VCaP (cell line): ENCODE results near the gene FIBP.

Source experiments
- H3K27ac ChIP-seq: fragments of 450-650 bp; 2 replicates; pipeline ENCODE4 v1.5.1; 2017
- TF ChIP-seq, protein P1 (sequence below): fragments of 450-650 bp; conservative IDR thresholded peaks from 2 replicates; pipeline ENCODE4 v1.5.1; 2017; ENCODE audit warnings: mild to moderate bottlenecking, moderate library complexity

FIBP gene

DNA sequence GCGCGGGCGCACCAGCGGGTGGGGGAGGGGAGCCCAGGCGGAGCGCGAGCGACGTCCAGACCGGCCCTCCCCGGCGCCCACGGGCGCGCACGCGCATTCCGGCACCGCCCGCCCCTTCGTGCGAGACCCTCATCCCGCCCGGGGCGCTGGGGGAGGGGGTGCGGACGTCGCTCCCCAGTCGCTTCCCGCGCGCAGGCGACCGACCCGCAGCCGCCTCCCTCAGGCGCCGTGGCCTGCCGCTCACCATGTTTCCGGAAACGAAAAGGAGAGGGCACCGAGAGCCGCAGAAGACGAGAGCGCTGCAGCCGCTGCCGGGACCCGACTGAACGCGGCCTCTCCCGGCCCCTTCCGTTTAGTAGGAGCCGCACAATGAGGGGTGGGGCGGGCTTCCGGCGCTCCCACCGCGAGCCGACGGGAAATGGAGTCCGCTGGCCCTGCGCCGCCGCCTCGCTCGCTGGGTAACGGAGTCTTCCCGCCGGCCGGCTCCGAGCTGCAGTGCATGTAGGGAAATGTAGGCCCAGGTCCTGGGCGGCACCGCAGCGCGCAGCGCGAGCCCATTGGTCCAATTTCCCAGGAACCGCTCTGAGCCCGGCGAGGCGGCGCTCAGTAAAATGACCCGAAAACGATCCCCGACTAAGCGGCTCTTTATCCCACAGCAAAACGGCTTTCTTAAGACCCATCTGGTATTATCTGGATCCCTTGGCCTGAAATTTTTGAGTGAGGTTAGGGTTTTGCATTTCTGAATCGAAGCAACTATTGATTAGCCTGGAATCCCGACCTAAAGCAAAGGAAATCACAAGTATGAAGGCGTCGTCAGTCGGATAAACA, 30.2 kb downstream of the FIBP start, which contains the start of gene CFL1:
CFL1 (minus strand) TSS at position 328 of the 828 bp plus-strand sequence; CDS start at position 247, 81 bp downstream.
- peak within 1 kb of the TSS; percentile 100 for H3K27ac ChIP-seq
- TF ChIP-seq, protein P1, sequence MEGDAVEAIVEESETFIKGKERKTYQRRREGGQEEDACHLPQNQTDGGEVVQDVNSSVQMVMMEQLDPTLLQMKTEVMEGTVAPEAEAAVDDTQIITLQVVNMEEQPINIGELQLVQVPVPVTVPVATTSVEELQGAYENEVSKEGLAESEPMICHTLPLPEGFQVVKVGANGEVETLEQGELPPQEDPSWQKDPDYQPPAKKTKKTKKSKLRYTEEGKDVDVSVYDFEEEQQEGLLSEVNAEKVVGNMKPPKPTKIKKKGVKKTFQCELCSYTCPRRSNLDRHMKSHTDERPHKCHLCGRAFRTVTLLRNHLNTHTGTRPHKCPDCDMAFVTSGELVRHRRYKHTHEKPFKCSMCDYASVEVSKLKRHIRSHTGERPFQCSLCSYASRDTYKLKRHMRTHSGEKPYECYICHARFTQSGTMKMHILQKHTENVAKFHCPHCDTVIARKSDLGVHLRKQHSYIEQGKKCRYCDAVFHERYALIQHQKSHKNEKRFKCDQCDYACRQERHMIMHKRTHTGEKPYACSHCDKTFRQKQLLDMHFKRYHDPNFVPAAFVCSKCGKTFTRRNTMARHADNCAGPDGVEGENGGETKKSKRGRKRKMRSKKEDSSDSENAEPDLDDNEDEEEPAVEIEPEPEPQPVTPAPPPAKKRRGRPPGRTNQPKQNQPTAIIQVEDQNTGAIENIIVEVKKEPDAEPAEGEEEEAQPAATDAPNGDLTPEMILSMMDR = no peak; the same call in 1 of the 2 replicates

DNA sequence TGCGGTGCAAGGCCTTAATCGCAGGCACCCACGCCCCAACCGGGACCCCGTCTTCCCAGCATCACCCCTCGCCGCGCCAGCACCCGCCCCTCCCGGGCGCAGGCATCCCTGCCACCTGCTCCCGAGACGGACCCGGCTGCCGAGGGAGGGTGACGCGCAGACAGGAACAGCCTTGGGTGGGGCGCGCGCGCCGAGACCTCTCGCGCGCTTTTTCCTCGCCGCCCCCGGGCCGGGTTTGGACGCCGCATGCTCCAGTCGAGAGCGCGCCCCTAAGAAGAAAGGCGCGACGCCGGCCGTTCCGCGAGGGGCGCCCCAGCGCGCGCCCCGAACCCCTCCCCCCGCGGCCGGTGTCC, 30.8 kb downstream of the FIBP start:
- TF ChIP-seq, protein P1 = no peak
- H3K27ac ChIP-seq = peak overlapping the region; percentile 100

DNA sequence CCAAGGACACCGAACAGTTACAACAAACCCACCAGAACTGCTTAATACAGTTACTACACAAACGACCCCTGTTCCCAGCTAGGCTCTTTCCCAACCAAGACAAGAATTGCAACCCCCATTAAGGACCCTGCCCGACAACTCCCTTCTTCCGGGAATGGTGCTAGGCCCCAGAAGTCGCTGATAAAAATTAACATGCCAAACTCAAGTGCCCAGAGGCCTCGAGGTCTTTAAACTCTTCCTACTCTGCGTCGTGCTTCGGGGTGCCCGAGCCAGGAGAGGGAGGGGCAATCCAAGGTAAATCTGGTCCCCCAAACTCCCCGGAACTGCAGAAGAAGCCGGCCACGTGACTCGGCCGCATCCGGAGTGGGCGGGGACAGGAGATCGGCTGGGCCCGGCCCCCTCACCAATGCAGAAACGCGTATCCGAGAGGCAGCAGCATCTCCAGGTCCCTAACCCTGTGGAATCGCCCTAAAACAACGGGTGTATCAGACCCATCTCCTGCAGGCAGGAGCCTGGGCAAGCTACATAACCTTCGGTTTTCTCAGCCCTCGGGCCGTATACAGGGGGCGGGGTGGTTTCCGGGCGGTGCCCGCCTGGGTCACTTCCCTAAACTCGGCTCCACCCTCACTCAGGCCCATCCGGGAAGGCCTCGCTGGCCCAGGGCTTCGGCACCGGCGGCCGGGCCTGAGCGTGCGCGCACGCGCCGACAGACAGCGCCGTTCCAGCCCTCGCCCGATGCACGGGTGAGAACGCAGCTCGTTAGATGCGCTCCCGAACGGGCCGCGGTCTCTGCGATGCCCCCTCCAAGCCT, 31.4 kb downstream of the FIBP start:
- peak overlapping the region; percentile 100 for H3K27ac ChIP-seq
- TF ChIP-seq, protein P1 = no peak

DNA sequence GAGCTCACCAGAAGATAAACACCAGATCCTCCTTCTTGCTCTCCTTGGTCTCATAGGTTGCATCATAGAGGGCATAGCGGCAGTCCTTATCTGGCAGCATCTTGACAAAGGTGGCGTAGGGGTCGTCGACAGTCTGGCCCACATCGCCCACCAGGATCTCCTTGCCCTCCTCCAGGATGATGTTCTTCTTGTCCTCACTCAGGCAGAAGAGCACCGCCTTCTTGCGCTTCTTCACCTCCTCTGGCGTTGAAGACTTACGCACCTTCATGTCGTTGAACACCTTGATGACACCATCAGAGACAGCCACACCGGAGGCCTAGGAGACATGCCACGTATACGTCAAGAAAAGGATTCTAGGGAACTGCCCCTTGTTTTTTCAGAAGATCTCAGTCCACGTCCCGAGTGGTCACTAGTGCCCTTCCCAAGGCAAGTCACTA, 32.3 kb downstream of the FIBP start:
- H3K27ac ChIP-seq = peak overlapping the region; percentile 100
- TF ChIP-seq, protein P1 = no peak

DNA sequence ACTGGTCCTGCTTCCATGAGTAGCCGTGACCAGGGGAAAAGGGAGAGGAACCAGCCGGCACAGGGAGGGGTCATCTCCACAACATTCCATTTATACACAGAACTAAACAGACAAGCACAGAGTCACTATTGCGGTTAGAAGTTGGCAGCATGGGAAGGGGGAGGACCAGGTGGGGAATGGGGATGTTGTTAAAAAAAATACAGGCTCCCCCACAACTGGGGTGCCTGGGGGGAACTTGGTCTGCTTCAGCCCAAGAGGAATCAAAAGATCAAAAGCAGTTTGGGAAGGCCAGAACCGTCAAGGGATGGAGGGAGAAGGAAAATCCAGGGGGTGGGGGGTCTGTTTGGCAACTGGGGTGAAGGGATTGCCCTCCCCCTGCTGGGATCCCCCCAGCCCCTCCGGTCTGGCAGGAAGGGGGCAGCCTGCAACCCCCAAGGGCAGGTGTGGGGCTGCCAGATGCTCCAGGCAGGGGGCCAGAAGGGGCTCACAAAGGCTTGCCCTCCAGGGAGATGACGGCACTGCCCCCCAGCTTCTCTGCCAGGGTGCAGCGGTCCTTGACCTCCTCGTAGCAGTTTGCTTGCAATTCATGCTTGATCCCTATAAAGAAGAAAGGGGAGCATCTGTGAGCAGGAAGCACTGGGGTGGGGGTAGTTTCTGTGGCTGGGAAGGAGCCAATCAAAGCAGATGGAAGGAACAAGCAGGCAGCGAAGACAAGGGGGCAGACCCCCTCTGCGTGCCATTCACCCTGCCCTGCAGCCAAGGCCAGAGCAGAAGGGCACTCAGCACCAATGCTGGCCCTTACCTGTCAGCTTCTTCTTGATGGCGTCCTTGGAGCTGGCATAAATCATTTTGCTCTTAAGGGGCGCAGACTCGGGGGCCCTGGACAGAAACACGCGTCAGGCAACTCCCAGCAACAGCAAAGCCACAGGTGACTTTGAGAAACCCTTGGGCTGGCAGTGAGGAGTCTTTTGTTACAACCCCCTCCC, 33.1 kb downstream of the FIBP start:
- H3K27ac ChIP-seq = no peak overlapping the region
- TF ChIP-seq, protein P1 = no peak

DNA sequence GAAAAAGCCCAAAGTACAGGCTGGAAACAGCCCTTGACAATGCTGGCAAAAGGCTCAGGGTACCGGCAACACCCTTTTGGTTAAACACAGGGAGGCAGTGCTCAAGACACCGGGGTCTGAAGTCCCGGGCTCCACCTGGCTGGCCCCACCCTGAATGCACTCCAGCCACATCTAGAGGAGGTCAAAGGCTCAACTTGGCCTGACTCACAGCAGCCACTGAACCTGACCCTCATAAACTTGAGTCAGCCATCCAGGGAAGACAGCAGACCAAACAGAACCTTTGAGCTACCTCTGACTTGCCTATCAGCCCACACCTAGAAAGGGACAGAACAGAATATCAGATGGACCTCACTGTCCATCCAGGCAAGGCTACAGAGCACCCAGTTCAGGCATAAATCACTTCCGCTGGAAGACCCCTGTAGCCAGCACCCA, 34.1 kb downstream of the FIBP start:
- TF ChIP-seq, protein P1 = no peak
- no peak overlapping the region for H3K27ac ChIP-seq
